CD8-positive, alpha-beta memory T cell (primary cell): ENCODE measurements around the gene HS6ST2. TPM values are rescaled to one million over a fixed set of nuclear protein-coding genes. Genes with fewer than 3 reads are reported as not detected.
A peak's percentile ranks its signal among the peaks of the same experiment; 100 is the strongest.

Experiments
- CTCF ChIA-PET: fragments of 350-600 bp; sonication (Branson Sonifier 250); formaldehyde crosslinking; loops from one replicate; lab custom pipeline; 2021; ENCODE audit warnings: antibody characterized with exemption; lab: Charles Lee
- POLR2A ChIA-PET: fragments of 350-600 bp; sonication (Branson Sonifier 250); formaldehyde crosslinking; loops from one replicate; lab custom pipeline; 2021; ENCODE audit warnings: antibody characterized with exemption; lab: Charles Lee
- DNase-seq, 5 donors: peaks; one replicate each; pipeline versions ENCODE4 v3.0.0 to v3.0.0-alpha.2; 2020 to 2022; ENCODE audit warnings: mixed read lengths in 1 of 5
- H3K27ac ChIP-seq: one replicate; pipeline ENCODE4 v1.7.0; 2013; ENCODE audit warnings: low read depth, mild to moderate bottlenecking, low read length, moderate library complexity
- H3K27me3 ChIP-seq: 2 replicates; pipeline ENCODE4 v1.7.0; 2013; ENCODE audit warnings: low read length, mild to moderate bottlenecking; ENCODE audit not compliant: insufficient read depth, poor library complexity, severe bottlenecking
- H3K36me3 ChIP-seq: 2 replicates; pipeline ENCODE4 v1.7.0; 2013; ENCODE audit warnings: mild to moderate bottlenecking, low read length, moderate library complexity; ENCODE audit not compliant: insufficient read depth
- H3K4me1 ChIP-seq: 2 replicates; pipeline ENCODE4 v1.7.0; 2013; ENCODE audit warnings: mild to moderate bottlenecking, low read length, moderate library complexity; ENCODE audit not compliant: insufficient read depth
- H3K4me3 ChIP-seq: 2 replicates; pipeline ENCODE4 v1.7.0; 2013; ENCODE audit warnings: mild to moderate bottlenecking, low read length
- H3K9me3 ChIP-seq: 2 replicates; pipeline ENCODE4 v1.7.0; 2013; ENCODE audit warnings: mild to moderate bottlenecking, low read length
- H3K27ac Mint-ChIP-seq, 8 donors: one replicate each; pipeline ENCODE4 v1.8.0; 2020 to 2021; ENCODE audit warnings: mixed read lengths in 8 of 8, mild to moderate bottlenecking in 6 of 8, inconsistent platforms in 3 of 8, moderate library complexity in 3 of 8
- H3K27me3 Mint-ChIP-seq, 2 donors: one replicate each; pipeline ENCODE4 v1.8.0; 2020 to 2021; ENCODE audit warnings: mixed read lengths in 2 of 2, mild to moderate bottlenecking in 1 of 2, moderate library complexity in 1 of 2
- H3K36me3 Mint-ChIP-seq, 3 donors: one replicate each; pipeline ENCODE4 v1.8.0; 2020 to 2021; ENCODE audit warnings: mixed read lengths in 3 of 3, inconsistent platforms in 1 of 3, mild to moderate bottlenecking in 1 of 3
- H3K4me1 Mint-ChIP-seq, 3 donors: one replicate each; pipeline ENCODE4 v1.8.0; 2020 to 2021; ENCODE audit warnings: mixed read lengths in 3 of 3, inconsistent platforms in 1 of 3, mild to moderate bottlenecking in 1 of 3
- H3K4me3 Mint-ChIP-seq, 7 donors: one replicate each; pipeline ENCODE4 v1.8.0; 2020 to 2021; ENCODE audit warnings: mixed read lengths in 7 of 7, mild to moderate bottlenecking in 6 of 7, moderate library complexity in 4 of 7, inconsistent platforms in 2 of 7
- H3K9me3 Mint-ChIP-seq, 5 donors: one replicate each; pipeline ENCODE4 v1.8.0; 2020 to 2022; ENCODE audit warnings: mixed read lengths in 5 of 5, mild to moderate bottlenecking in 3 of 5, moderate library complexity in 2 of 5, inconsistent platforms in 1 of 5
- polyA plus RNA-seq: library from polyadenylated mRNA; unstranded; fragments of 300-500 nt; fragmentation: Illumina TruSeq; gene quantifications from one replicate; pipeline ENCODE4 v1.2.3, GENCODE V29; 2021
- total RNA-seq, 2 experiments: library from RNA; stranded (reverse); gene quantifications; one replicate each; pipeline ENCODE4 v1.2.3, GENCODE V29; 2021

The HS6ST2 gene
- total and polyA plus RNA-seq, 3 experiments from 2014 or later, result 0.09 to 0.13 TPM; not detected in 1

GRCh38 chrX:132692066-132692465 lies 266.4 kb downstream of the HS6ST2 start:
- Mint-ChIP-seq H3K36me3 (no peaks in the 10 kb centered on the region), H3K27me3 (peaks cover 23 to 38% of the 10 kb centered on the region in 2 donors), H3K4me3 (no peak overlapping the region), H3K27ac (no peak overlapping the region), H3K9me3 (no peaks in the 10 kb centered on the region), H3K4me1 (peaks cover 6 to 9% (median 8%) of the 10 kb centered on the region in 3 donors)
- ChIA-PET CTCF (no interaction called here), POLR2A (no interaction called here)
- Histone ChIP-seq H3K4me3 (no peak overlapping the region), H3K4me1 (no peaks in the 10 kb centered on the region), H3K9me3 (no peaks in the 10 kb centered on the region), H3K27ac (no peak overlapping the region), H3K36me3 (no peaks in the 10 kb centered on the region), H3K27me3 (no peaks in the 10 kb centered on the region)
- DNase-seq, result no peak

- Mint-ChIP-seq H3K27ac (no peak overlapping the region), H3K4me1 (peaks cover 6 to 9% (median 8%) of the 10 kb centered on the region in 3 donors), H3K27me3 (peaks cover 20 to 32% of the 10 kb centered on the region in 2 donors), H3K36me3 (no peaks in the 10 kb centered on the region), H3K9me3 (no peaks in the 10 kb centered on the region), H3K4me3 (no peak overlapping the region)
- Histone ChIP-seq H3K36me3 (no peaks in the 10 kb centered on the region), H3K27me3 (no peaks in the 10 kb centered on the region), H3K9me3 (no peaks in the 10 kb centered on the region), H3K4me1 (no peaks in the 10 kb centered on the region), H3K27ac (no peak overlapping the region), H3K4me3 (no peak overlapping the region)
- CTCF ChIA-PET, result no interaction called here
- POLR2A ChIA-PET, result no interaction called here
- no peak for DNase-seq
Measured at GRCh38 chrX:132689612-132690563, 268.5 kb downstream of the HS6ST2 start.

GRCh38 chrX:132685276-132685675 lies 273.2 kb downstream of the HS6ST2 start:
- no peak overlapping the region for H3K27ac ChIP-seq
- DNase-seq, result no peak
- ChIA-PET CTCF (no interaction called here), POLR2A (no interaction called here)
- Mint-ChIP-seq H3K4me3 (no peak overlapping the region), H3K27me3 (peaks cover 3 to 7% of the 10 kb centered on the region in 2 donors), H3K36me3 (no peaks in the 10 kb centered on the region), H3K9me3 (no peaks in the 10 kb centered on the region), H3K27ac (no peak overlapping the region), H3K4me1 (no peaks in the 10 kb centered on the region)
- H3K4me3 ChIP-seq, result no peak overlapping the region
- no peaks in the 10 kb centered on the region for H3K36me3 ChIP-seq
- H3K27me3 ChIP-seq, result no peaks in the 10 kb centered on the region
- no peaks in the 10 kb centered on the region for H3K9me3 ChIP-seq
- H3K4me1 ChIP-seq, result no peaks in the 10 kb centered on the region

GRCh38 chrX:132677233-132677716 lies 281.2 kb downstream of the HS6ST2 start:
- DNase-seq, result no peak
- peaks cover 0 to 6% of the 10 kb centered on the region in 2 donors for H3K27me3 Mint-ChIP-seq
- H3K4me3 Mint-ChIP-seq, result peak overlapping the region; percentile 16 to 69 (median 51)
- Histone ChIP-seq H3K4me3 (no peak overlapping the region), H3K27ac (no peak overlapping the region), H3K36me3 (no peaks in the 10 kb centered on the region), H3K4me1 (no peaks in the 10 kb centered on the region), H3K27me3 (no peaks in the 10 kb centered on the region), H3K9me3 (no peaks in the 10 kb centered on the region)
- H3K4me1 Mint-ChIP-seq, result peaks cover 10 to 14% (median 14%) of the 10 kb centered on the region in 3 donors
- ChIA-PET CTCF (no interaction called here), POLR2A (no interaction called here)
- H3K36me3 Mint-ChIP-seq, result peaks cover 0 to 5% (median 1%) of the 10 kb centered on the region in 3 donors
- H3K27ac Mint-ChIP-seq, result peak overlapping the region; percentile 4 to 87 (median 65)
- H3K9me3 Mint-ChIP-seq, result peaks cover 0 to 4% (median 3%) of the 10 kb centered on the region in 5 donors

GRCh38 chrX:132676561-132677186 lies 281.8 kb downstream of the HS6ST2 start:
- H3K4me1 Mint-ChIP-seq, result peaks cover 10 to 14% (median 14%) of the 10 kb centered on the region in 3 donors
- DNase-seq, result no peak
- H3K9me3 Mint-ChIP-seq, result peaks cover 0 to 4% (median 3%) of the 10 kb centered on the region in 5 donors
- no peaks in the 10 kb centered on the region for H3K4me1 ChIP-seq
- CTCF ChIA-PET, result no interaction called here
- peak overlapping the region in 5 of 7 donors; percentile 39 to 69 (median 52) for H3K4me3 Mint-ChIP-seq
- H3K36me3 ChIP-seq, result no peaks in the 10 kb centered on the region
- POLR2A ChIA-PET, result no interaction called here
- no peaks in the 10 kb centered on the region for H3K9me3 ChIP-seq
- H3K4me3 ChIP-seq, result no peak overlapping the region
- no peaks in the 10 kb centered on the region for H3K27me3 ChIP-seq
- peaks cover 0 to 5% (median 1%) of the 10 kb centered on the region in 3 donors for H3K36me3 Mint-ChIP-seq
- peak overlapping the region in 6 of 8 donors; percentile 4 to 78 (median 51) for H3K27ac Mint-ChIP-seq
- H3K27ac ChIP-seq, result no peak overlapping the region
- peaks cover 0 to 7% of the 10 kb centered on the region in 2 donors for H3K27me3 Mint-ChIP-seq

GRCh38 chrX:132676102-132676501 lies 282.3 kb downstream of the HS6ST2 start:
- ChIA-PET POLR2A (no interaction called here), CTCF (no interaction called here)
- no peak overlapping the region for H3K27ac ChIP-seq

GRCh38 chrX:132673331-132673730 lies 285.1 kb downstream of the HS6ST2 start:
- Histone ChIP-seq H3K4me3 (no peak overlapping the region), H3K4me1 (no peaks in the 10 kb centered on the region), H3K36me3 (no peaks in the 10 kb centered on the region), H3K9me3 (no peaks in the 10 kb centered on the region), H3K27ac (no peak overlapping the region), H3K27me3 (no peaks in the 10 kb centered on the region)
- H3K36me3 Mint-ChIP-seq, result peaks cover 0 to 1% (median 0%) of the 10 kb centered on the region in 3 donors
- no peak for DNase-seq
- no peaks in the 10 kb centered on the region for H3K9me3 Mint-ChIP-seq
- CTCF ChIA-PET, result interaction anchor here (1.2 kb wide), 1 partner anchor 10 kb away, joined by 3 read pairs; no protein-coding TSS in a partner anchor
- H3K27me3 Mint-ChIP-seq, result peaks cover 0 to 8% of the 10 kb centered on the region in 2 donors
- no peak overlapping the region for H3K4me3 Mint-ChIP-seq
- POLR2A ChIA-PET, result no interaction called here
- H3K4me1 Mint-ChIP-seq, result peaks cover 10 to 14% (median 14%) of the 10 kb centered on the region in 3 donors
- peak overlapping the region in 1 of 8 donors; percentile 42 for H3K27ac Mint-ChIP-seq

More at GRCh38 chrX:132676102-132676501, 282.3 kb downstream of the HS6ST2 start:
- DNase-seq, result no peak
- peaks cover 0 to 7% of the 10 kb centered on the region in 2 donors for H3K27me3 Mint-ChIP-seq
- no peak overlapping the region for H3K27ac Mint-ChIP-seq
- no peaks in the 10 kb centered on the region for H3K36me3 ChIP-seq
- peaks cover 0 to 4% (median 3%) of the 10 kb centered on the region in 5 donors for H3K9me3 Mint-ChIP-seq
- peaks cover 10 to 14% (median 14%) of the 10 kb centered on the region in 3 donors for H3K4me1 Mint-ChIP-seq
- H3K4me3 Mint-ChIP-seq, result no peak overlapping the region
- peaks cover 0 to 5% (median 1%) of the 10 kb centered on the region in 3 donors for H3K36me3 Mint-ChIP-seq
- no peaks in the 10 kb centered on the region for H3K4me1 ChIP-seq
- no peaks in the 10 kb centered on the region for H3K27me3 ChIP-seq
- no peaks in the 10 kb centered on the region for H3K9me3 ChIP-seq
- no peak overlapping the region for H3K4me3 ChIP-seq
